Inflammatory macrophage treated with lipopolysaccharide for 1 hour (primary cell): ENCODE measurements around the gene ZMYND10.

Source experiments
- DNase-seq, 2 donors: peaks; one replicate each; pipeline ENCODE4 v3.0.0-alpha.2; 2020 to 2022

ZMYND10 gene

DNA sequence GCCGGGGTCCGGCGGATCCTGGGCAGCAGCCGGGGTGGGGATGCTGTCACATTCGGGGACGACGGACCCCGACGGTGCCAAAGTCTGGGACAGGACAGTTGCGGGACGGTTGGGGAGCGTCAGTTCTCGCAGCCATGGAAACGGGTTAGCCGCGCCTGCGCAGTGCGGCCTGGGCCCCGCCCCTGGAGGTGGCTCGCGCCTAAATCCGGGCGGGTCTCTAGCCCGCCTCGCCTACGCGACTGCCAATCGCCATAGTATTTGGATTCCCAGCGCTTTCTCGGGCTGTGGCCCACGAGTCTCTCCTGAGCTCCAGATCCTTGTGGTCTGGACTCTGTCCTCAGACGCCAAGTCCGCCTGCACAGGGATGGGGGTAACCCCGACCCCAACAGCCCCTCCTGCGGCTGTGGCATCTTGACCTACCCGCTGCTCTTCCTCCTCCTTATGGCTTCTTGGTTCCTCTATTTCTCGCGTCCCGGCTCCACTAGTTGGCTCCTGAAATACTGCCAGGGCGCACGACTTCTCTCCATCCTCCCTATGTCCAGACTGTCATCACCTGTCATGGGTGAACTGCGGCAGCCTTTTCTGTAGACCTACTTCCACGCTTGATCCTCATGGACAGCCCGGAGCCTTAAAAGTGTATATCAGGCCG lies at the start of gene ZMYND10:
Gene ZMYND10 (minus strand): TSS at position 147 of the 649 bp plus-strand sequence. CDS start 153 bp downstream, outside the sequence.
- DNase-seq, result peak; percentile 72 to 88

DNA sequence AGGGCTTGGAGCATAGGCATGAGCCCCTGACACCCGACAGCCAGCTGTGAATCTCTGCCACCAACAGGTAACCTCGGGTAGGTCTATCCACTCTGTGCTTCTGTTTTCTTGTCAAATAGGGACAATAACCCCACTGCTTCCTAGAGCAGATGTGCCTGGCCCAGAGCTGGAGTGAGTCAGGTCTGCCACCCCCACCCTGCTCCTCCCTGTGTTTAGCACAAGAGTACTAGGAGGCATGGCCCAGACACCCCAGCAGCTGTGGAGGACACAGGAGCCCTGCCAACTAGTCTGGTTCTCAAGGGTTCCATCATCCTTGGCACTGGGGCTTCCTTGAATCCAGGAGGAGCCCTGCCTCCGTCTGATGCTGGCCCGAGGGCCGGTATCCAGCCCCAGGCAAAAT lies 47.5 kb upstream of the ZMYND10 start:
- no peak for DNase-seq

- DNase-seq, result no peak
These were observed 46.7 kb upstream of the ZMYND10 start for GRCh38 chr3:50392101-50392715.

GRCh38 chr3:50390508-50391224 lies 45.1 kb upstream of the ZMYND10 start:
- no peak for DNase-seq

GRCh38 chr3:50389414-50389767 lies 43.9 kb upstream of the ZMYND10 start:
- DNase-seq, result no peak

- no peak for DNase-seq
These were observed 43.3 kb upstream of the ZMYND10 start for GRCh38 chr3:50388720-50389413.

DNA sequence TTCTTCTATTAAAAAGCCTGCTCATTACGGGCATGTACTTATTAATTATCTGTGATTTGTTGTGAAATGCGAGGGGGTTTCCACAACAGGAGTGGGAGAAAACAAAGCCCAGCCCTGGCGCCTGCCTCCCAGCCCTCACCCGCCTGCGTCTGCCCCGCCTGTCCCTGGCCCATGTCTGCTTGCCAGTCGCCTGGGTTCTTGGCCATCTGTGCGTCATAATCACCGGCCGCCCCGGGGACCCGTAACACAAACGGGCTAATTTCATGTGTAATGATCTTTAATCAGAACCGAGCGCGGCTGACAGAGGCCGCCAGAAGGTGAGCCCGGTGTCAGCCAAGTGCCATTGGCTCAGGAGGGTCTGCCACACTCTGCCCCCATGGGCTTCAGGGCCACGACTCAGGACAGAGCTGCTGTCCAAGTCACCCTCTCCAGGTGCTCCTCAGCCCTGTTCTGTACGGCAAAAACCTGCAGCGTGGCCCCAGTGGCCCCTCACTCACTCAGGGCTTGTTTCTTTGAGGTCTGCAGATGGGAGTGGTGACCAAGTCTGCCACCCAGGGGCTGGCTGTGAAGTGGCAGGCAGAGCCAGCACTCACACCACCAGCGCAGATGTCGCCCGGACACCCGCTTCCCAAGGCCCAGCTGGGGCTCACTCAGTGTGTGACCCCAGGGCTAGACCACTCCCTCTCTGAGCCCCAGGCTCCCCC lies 42.6 kb upstream of the ZMYND10 start:
- DNase-seq, result no peak

DNA sequence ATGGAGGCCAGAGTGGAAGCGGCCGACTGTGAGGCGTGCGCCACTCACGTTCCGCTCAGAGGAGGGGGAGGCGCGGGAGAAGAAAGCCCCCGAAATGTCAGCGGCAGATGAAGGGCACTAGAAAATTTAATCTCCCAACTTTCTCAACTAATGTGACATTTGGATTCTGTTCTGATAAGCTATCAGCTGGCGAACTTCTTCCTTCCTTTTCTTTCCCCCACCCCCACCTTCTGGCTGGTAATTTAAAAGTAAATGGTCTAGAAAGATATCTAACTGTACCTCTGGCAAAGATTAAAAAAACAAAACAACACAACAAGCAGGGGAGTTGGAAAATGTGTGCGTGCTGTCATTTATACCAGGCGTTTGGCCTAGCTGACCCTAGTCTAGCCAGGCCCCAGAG lies 40.2 kb upstream of the ZMYND10 start:
- no peak for DNase-seq

GRCh38 chr3:50383750-50384149 lies 38.2 kb upstream of the ZMYND10 start:
- DNase-seq, result no peak

DNA sequence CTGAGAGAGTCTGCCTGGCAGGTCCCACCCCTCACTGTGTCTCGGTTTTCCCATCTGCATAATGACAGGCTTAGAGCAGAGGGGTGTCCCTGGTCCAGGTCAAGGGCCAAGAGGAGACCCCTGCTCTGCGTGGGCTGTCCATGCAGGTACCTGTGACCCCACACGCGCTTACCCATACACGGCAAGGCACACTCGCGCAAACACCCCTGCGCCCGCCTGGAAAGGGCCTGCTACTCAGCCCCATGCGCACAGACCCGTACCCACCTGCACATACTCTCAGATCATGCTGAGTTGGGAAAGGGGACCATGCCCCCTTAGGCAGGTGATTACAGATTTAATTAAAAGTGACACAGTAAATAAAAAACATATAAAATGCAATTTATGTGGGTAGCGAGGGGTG lies 37.2 kb upstream of the ZMYND10 start:
- DNase-seq, result no peak

GRCh38 chr3:50381383-50381782 lies 35.9 kb upstream of the ZMYND10 start:
- no peak for DNase-seq

DNA sequence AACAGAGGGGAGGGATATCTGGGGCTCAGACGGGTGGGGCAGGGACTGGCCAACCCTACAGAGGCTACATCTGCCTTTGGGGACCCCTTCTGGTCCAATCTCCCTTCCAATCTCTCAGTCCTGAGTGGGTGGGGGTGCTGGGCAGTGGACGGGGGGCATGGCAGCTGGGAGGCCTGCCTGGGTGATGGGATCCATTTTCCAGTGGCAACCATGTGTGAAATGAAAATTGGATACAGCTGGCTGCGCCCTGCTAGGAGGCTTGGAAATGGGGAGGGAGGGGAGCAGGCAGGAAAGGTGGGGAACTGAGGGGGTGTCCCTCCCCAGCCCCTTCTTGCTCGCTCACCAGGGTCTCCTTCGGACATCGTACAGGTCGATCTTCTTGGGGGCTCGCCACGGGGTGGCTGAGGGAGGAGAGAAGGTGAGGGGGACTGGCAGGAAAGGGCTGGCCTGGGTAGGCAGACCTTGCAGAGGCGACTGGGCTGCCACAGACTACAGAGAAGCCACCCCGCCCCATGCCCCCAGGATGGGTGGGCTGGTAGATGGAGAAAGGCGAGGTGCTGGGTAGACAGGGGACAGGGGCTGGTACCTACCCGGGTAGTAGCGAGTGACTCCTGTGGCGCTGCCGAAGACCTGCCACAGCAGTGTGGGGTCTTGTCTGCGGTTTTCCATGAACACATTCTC lies 35.0 kb upstream of the ZMYND10 start:
- DNase-seq, result no peak

DNA sequence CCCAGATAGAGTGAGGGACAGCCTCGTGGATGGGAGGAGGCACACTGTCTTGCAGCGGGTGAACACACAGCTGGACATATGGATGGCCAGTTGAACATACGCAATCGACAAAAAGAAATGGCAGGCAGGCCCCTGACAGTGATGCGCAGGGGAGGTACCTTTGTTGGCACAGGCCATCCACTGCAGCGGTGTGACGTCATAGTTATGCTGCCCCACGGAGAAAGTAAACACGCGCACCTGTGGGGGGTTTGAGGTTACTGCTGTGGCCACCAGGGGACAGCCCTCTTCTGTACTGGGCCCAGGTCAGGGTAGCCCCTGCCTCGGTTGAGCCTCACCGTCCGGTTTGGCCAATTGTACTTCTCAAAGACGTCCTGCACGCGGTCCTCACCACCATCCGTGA lies 33.2 kb upstream of the ZMYND10 start:
- DNase-seq, result no peak

- DNase-seq, result no peak
These were observed 32.5 kb upstream of the ZMYND10 start for GRCh38 chr3:50378024-50378423.

DNA sequence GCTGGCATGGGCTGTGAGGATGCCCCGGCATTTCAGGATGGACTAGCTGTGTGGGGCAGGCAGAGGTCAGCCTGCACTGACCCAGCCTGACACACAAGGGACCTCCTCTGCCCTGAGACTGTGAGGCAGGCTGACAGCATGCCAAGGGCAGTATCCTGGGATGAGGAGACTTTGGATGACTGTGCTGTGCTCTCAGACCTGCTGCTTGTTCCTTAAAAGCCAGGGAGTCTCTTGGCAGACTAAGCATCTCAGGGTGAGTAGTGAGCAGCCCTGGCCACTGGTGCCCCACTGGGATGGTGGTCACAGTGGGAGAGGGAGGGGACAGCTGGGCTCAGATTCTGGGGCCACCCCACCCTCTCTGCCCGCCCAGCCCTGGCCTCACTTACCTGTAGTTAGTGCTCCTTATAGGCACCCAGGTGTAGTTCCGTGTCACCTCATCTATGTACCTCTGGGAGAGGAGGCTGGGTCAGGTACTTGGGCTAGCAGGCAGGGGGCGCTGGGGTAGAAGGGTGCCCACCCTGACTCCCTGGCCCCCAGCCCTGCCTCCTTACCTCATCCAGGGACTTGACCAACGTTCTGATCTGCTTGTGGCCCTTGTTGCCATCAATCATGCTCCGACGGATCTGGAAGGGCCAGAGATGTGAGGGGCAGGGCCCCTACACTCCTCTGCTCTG lies 29.9 kb upstream of the ZMYND10 start:
- DNase-seq, result no peak

GRCh38 chr3:50374363-50375257 lies 29.1 kb upstream of the ZMYND10 start:
- DNase-seq, result no peak

GRCh38 chr3:50373146-50374051 lies 27.9 kb upstream of the ZMYND10 start:
- DNase-seq, result no peak

GRCh38 chr3:50372349-50372748 lies 26.8 kb upstream of the ZMYND10 start:
- DNase-seq, result no peak

DNA sequence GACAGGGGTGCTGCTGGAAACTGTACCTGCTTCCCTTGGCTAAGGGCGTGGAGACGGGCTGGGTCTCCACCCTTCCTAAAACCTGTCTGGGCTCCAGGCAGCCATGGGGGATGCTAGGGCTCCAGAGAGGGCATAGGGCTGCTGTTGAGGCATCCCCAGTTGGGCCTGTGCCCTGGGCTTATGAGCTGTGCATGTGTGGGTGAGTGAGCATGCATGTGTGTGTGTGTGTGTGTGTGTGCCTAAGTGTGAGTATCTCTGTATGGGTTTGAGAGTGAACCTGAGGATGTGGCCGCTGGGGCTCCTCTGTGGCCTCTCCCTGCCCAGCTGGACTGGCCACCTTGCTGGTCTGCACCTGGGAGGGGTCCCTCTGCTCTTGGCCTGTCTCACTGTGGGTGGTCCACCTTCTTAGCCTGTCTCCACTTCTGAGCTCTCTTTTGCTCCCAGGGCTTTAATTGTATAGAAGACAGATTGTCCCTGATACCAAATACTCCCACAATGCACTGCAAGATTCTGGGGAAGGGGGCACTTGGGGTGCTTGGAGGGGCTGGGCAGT lies 25.7 kb upstream of the ZMYND10 start:
- DNase-seq, result no peak
